WTC11 (cell line): Measurements from ENCODE around the gene ZNRF2. TPM values are rescaled to one million over a fixed set of nuclear protein-coding genes. Genes with fewer than 3 reads are reported as not detected.

Source experiments
- ATAC-seq: fragments of 200-7000 bp; cut with Tn5 transposase; 2 replicates; pipeline ENCODE4 v1.10.0; 2021; ENCODE audit warnings: mild to moderate bottlenecking, moderate library complexity
- CTCF ChIA-PET: fragments of 300-600 bp; sonication (Branson Sonifier 250); formaldehyde crosslinking; loops from one replicate; lab custom pipeline; 2021; ENCODE audit warnings: antibody characterized with exemption; lab: Charles Lee
- POLR2A ChIA-PET: fragments of 350-600 bp; sonication (Branson Sonifier 250); formaldehyde crosslinking; loops from one replicate; lab custom pipeline; 2021; ENCODE audit warnings: antibody characterized with exemption; lab: Charles Lee
- DNase-seq: peaks from one replicate; pipeline ENCODE4 v3.0.0; 2021; ENCODE audit warnings: low spot score
- H3K27ac Mint-ChIP-seq: 2 replicates; pipeline ENCODE4 v1.8.0; 2021; ENCODE audit warnings: mixed read lengths
- H3K27me3 Mint-ChIP-seq: 2 replicates; pipeline ENCODE4 v1.8.0; 2021; ENCODE audit warnings: low read depth, mild to moderate bottlenecking, moderate library complexity, mixed read lengths
- H3K36me3 Mint-ChIP-seq: 2 replicates; pipeline ENCODE4 v1.8.0; 2021; ENCODE audit warnings: mixed read lengths
- H3K4me1 Mint-ChIP-seq: 2 replicates; pipeline ENCODE4 v1.8.0; 2022; ENCODE audit warnings: mixed read lengths
- H3K4me3 Mint-ChIP-seq: 2 replicates; pipeline ENCODE4 v1.8.0; 2021; ENCODE audit warnings: mild to moderate bottlenecking, moderate library complexity, mixed read lengths
- H3K9me3 Mint-ChIP-seq: 2 replicates; pipeline ENCODE4 v1.8.0; 2021; ENCODE audit warnings: mixed read lengths
- ATF1 ChIP-seq: sonication (generic); formaldehyde crosslinking; IDR thresholded peaks from 2 replicates; pipeline ENCODE4 v1.8.1; 2023; ENCODE audit warnings: mild to moderate bottlenecking, moderate library complexity, missing genetic modification reagents
- CBFB ChIP-seq: sonication (generic); formaldehyde crosslinking; IDR thresholded peaks from 2 replicates; pipeline ENCODE4 v1.8.1; 2022; ENCODE audit warnings: mild to moderate bottlenecking, low read depth, missing genetic modification reagents
- ETV6 ChIP-seq: sonication (generic); formaldehyde crosslinking; IDR thresholded peaks from 2 replicates; pipeline ENCODE4 v1.8.1; 2022; ENCODE audit warnings: mild to moderate bottlenecking, missing genetic modification reagents
- NR1H2 ChIP-seq: sonication (generic); formaldehyde crosslinking; IDR thresholded peaks from 2 replicates; pipeline ENCODE4 v1.9.0; 2021; ENCODE audit warnings: mild to moderate bottlenecking, moderate library complexity, missing genetic modification reagents
- RELA ChIP-seq: sonication (generic); formaldehyde crosslinking; IDR thresholded peaks from 2 replicates; pipeline ENCODE4 v1.8.1; 2022; ENCODE audit warnings: missing genetic modification reagents, mild to moderate bottlenecking, borderline replicate concordance
- SMAD3 ChIP-seq: sonication (generic); formaldehyde crosslinking; IDR thresholded peaks from 2 replicates; pipeline ENCODE4 v1.8.0; 2022; ENCODE audit warnings: missing genetic modification reagents, mild to moderate bottlenecking, borderline replicate concordance
- TEAD1 ChIP-seq: sonication (generic); formaldehyde crosslinking; IDR thresholded peaks from 2 replicates; pipeline ENCODE4 v1.8.0; 2022; ENCODE audit warnings: mild to moderate bottlenecking, missing genetic modification reagents
- ZNF396 ChIP-seq: fragments of 250-450 bp; sonication (Bioruptor Pico); IDR thresholded peaks from 2 replicates; pipeline ENCODE4 v1.8.0; 2021; ENCODE audit warnings: mild to moderate bottlenecking, moderate library complexity, borderline replicate concordance
- total RNA-seq: library from RNA; stranded (reverse); gene quantifications from 3 replicates; pipeline ENCODE4 v1.2.3, GENCODE V29; 2021
- TF ChIP-seq, protein P1 (sequence below): sonication (generic); formaldehyde crosslinking; IDR thresholded peaks from 2 replicates; pipeline ENCODE4 v1.8.1; 2023; ENCODE audit warnings: mild to moderate bottlenecking, missing genetic modification reagents, borderline replicate concordance
- TF ChIP-seq, protein P2 (sequence below): sonication (generic); formaldehyde crosslinking; conservative IDR thresholded peaks from 2 replicates; pipeline ENCODE4 v1.8.1; 2023; ENCODE audit warnings: mild to moderate bottlenecking, low read depth, missing genetic modification reagents, moderate library complexity
- TF ChIP-seq, protein P3 (sequence below): sonication (generic); formaldehyde crosslinking; IDR thresholded peaks from 2 replicates; pipeline ENCODE4 v1.8.1; 2022; ENCODE audit warnings: mild to moderate bottlenecking, missing genetic modification reagents, moderate library complexity, borderline replicate concordance
- TF ChIP-seq, protein P4 (sequence below): fragments of 250-450 bp; sonication (Bioruptor Pico); conservative IDR thresholded peaks from 2 replicates; pipeline ENCODE4 v1.9.0; 2021; ENCODE audit warnings: mild to moderate bottlenecking
- TF ChIP-seq, protein P5 (sequence below): sonication (generic); formaldehyde crosslinking; conservative IDR thresholded peaks from 2 replicates; pipeline ENCODE4 v1.8.1; 2022; ENCODE audit warnings: mild to moderate bottlenecking, missing genetic modification reagents
- TF ChIP-seq, protein P6 (sequence below): sonication (generic); formaldehyde crosslinking; IDR thresholded peaks from 2 replicates; pipeline ENCODE4 v1.8.0; 2023; ENCODE audit warnings: missing genetic modification reagents

The ZNRF2 gene
- total RNA-seq, 1 experiment from 2014 or later = 18.2 TPM

DNA sequence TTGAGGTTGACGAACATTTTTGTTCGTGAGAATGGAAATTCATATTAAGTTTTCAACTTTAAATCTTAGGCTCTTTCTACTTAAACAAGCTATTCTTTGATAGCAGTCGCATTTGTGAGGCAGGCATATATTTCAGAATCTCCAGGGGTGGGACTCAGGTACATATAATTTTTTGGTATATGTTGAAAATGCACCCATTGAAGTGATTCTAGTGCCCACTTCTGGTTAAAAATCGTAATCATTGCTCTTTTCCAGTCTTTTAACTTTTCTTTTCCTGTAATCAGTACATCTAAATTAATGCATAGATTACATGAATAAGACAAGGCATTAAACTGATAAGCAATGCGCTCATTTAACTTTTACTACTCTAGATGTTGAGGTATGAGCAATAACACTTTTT is 67.8 kb downstream of the ZNRF2 start:
- ATAC-seq (no peak), DNase-seq (no peak)
- Mint-ChIP-seq H3K4me1 (peaks cover 82% of the 10 kb centered on the region), H3K36me3 (peaks cover 3% of the 10 kb centered on the region), H3K27ac (peak overlapping the region; percentile 59; the same call in 1 of the 2 replicates), H3K27me3 (no peaks in the 10 kb centered on the region), H3K9me3 (no peaks in the 10 kb centered on the region), H3K4me3 (no peak overlapping the region)
- TF ChIP-seq RELA (CRISPR knock-in tag) (no peak), ZNF396 (CRISPR knock-in tag) (no peak), NR1H2 (no peak), TEAD1 (CRISPR knock-in tag) (no peak), CBFB (CRISPR knock-in tag) (no peak), SMAD3 (CRISPR knock-in tag) (no peak), ETV6 (CRISPR knock-in tag) (no peak), ATF1 (CRISPR knock-in tag) (no peak)
- TF ChIP-seq, protein P1, sequence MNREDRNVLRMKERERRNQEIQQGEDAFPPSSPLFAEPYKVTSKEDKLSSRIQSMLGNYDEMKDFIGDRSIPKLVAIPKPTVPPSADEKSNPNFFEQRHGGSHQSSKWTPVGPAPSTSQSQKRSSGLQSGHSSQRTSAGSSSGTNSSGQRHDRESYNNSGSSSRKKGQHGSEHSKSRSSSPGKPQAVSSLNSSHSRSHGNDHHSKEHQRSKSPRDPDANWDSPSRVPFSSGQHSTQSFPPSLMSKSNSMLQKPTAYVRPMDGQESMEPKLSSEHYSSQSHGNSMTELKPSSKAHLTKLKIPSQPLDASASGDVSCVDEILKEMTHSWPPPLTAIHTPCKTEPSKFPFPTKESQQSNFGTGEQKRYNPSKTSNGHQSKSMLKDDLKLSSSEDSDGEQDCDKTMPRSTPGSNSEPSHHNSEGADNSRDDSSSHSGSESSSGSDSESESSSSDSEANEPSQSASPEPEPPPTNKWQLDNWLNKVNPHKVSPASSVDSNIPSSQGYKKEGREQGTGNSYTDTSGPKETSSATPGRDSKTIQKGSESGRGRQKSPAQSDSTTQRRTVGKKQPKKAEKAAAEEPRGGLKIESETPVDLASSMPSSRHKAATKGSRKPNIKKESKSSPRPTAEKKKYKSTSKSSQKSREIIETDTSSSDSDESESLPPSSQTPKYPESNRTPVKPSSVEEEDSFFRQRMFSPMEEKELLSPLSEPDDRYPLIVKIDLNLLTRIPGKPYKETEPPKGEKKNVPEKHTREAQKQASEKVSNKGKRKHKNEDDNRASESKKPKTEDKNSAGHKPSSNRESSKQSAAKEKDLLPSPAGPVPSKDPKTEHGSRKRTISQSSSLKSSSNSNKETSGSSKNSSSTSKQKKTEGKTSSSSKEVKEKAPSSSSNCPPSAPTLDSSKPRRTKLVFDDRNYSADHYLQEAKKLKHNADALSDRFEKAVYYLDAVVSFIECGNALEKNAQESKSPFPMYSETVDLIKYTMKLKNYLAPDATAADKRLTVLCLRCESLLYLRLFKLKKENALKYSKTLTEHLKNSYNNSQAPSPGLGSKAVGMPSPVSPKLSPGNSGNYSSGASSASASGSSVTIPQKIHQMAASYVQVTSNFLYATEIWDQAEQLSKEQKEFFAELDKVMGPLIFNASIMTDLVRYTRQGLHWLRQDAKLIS (CRISPR knock-in tag) = no peak
- TF ChIP-seq, protein P2, sequence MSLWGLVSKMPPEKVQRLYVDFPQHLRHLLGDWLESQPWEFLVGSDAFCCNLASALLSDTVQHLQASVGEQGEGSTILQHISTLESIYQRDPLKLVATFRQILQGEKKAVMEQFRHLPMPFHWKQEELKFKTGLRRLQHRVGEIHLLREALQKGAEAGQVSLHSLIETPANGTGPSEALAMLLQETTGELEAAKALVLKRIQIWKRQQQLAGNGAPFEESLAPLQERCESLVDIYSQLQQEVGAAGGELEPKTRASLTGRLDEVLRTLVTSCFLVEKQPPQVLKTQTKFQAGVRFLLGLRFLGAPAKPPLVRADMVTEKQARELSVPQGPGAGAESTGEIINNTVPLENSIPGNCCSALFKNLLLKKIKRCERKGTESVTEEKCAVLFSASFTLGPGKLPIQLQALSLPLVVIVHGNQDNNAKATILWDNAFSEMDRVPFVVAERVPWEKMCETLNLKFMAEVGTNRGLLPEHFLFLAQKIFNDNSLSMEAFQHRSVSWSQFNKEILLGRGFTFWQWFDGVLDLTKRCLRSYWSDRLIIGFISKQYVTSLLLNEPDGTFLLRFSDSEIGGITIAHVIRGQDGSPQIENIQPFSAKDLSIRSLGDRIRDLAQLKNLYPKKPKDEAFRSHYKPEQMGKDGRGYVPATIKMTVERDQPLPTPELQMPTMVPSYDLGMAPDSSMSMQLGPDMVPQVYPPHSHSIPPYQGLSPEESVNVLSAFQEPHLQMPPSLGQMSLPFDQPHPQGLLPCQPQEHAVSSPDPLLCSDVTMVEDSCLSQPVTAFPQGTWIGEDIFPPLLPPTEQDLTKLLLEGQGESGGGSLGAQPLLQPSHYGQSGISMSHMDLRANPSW (CRISPR knock-in tag) = no peak
- TF ChIP-seq, protein P3, sequence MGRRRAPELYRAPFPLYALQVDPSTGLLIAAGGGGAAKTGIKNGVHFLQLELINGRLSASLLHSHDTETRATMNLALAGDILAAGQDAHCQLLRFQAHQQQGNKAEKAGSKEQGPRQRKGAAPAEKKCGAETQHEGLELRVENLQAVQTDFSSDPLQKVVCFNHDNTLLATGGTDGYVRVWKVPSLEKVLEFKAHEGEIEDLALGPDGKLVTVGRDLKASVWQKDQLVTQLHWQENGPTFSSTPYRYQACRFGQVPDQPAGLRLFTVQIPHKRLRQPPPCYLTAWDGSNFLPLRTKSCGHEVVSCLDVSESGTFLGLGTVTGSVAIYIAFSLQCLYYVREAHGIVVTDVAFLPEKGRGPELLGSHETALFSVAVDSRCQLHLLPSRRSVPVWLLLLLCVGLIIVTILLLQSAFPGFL (CRISPR knock-in tag) = no peak
- TF ChIP-seq, protein P4, sequence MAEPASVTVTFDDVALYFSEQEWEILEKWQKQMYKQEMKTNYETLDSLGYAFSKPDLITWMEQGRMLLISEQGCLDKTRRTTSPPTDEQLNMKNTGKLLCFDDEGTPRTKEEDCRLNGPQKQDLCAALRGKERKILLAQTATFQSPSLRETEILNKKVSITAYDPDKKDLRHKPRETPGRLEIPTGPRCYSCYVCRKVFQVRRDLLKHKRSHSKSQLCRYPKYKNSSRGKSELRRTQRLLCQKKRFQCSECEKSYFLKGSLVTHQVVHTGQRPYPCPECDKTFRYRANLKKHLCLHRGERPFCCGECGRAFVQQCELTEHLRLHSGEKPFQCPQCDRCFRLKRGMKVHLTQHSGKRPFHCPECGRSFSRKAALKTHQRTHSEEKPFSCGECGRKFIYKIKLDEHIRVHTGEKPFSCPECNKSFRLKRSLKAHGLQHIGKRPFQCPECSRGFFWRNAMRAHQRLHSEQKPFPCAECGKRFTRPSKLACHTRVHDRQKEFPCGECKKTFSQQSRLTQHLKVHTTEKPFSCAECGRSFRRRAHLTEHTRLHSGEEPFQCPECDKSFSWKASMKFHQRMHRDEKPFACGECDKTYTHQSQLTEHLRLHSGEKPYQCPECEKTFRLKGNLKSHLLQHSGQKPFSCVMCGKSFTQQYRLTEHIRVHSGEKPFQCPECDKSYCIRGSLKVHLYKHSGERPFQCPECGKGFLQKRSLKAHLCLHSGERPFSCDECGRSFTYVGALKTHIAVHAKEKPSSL (CRISPR knock-in tag) = no peak
- TF ChIP-seq, protein P5, sequence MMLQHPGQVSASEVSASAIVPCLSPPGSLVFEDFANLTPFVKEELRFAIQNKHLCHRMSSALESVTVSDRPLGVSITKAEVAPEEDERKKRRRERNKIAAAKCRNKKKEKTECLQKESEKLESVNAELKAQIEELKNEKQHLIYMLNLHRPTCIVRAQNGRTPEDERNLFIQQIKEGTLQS (CRISPR knock-in tag) = no peak
- TF ChIP-seq, protein P6, sequence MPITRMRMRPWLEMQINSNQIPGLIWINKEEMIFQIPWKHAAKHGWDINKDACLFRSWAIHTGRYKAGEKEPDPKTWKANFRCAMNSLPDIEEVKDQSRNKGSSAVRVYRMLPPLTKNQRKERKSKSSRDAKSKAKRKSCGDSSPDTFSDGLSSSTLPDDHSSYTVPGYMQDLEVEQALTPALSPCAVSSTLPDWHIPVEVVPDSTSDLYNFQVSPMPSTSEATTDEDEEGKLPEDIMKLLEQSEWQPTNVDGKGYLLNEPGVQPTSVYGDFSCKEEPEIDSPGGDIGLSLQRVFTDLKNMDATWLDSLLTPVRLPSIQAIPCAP = no peak
- ChIA-PET POLR2A (interaction anchor here (1.0 kb wide), 1 partner anchor 36 kb away, joined by 3 read pairs; no protein-coding TSS in a partner anchor), CTCF (interaction anchor here (1.2 to 2.4 kb wide), 2 partner anchors 44 to 76 kb away, joined by 5 to 7 read pairs; no protein-coding TSS in a partner anchor)
